DMS 273 treated with DMSO at 0.1 percent for 48 hours (cell line): ENCODE results near the gene CCDC127.

Experiments used
- DNase-seq: peaks from one replicate; lab custom pipeline; 2025; lab: John Stamatoyannopoulos, UW

Gene CCDC127

GRCh38 chr5:157801-158200 lies 60.2 kb downstream of the CCDC127 start:
- DNase-seq: no peak

DNA sequence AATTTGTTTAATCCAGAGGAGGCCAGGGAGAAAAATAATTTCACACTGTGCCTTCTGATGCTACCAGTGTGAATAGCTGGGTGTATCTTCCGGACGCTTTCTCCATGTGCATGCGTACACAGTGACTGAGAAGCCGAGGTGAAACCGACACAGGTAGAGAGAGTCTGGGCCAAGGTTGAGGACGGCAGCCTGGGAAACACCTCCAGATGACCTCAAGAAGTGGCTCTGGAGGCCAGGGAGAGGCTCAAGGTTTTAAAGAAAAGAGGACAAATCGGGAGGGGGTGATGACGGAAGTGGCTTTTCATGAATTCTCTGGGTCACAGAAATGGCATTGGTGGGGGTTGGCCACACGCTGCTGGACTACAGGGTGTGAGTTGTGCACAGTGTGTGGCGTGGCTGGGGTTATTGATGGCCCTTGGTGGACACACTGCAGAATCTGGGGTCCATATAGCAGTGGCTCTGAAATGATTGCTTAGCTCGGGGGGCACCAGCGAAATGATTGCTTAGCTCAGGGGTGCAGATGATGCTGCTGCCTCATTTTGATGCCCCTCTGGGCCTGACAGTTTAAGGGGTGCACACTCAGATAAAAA lies 60.7 kb downstream of the CCDC127 start:
- no peak for DNase-seq

- no peak for DNase-seq
Measured at GRCh38 chr5:156411-157072, 61.4 kb downstream of the CCDC127 start.

GRCh38 chr5:155651-156410 lies 62.1 kb downstream of the CCDC127 start:
- no peak for DNase-seq

GRCh38 chr5:154826-155225 lies 63.1 kb downstream of the CCDC127 start:
- DNase-seq: no peak

- DNase-seq: no peak
Measured at GRCh38 chr5:154236-154635, 63.7 kb downstream of the CCDC127 start.

DNA sequence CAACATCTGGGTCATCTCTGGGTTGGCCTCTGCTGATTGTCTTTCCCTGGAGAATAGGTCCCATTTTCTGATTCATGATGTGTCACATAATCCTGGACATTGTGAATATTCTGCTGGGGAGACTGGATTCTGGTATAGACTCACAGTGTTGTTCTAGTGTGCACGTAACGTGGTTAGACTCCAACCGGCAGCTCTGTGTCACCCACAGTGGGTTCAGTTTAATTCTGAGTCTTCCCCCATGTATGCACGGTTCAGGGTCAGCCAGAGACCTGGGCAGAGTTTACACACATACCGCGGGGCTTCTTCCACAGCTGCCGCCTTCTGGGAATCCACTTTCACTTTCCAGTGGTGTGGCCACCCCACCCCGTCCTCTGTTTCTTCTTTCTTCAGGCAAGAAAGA lies 64.7 kb downstream of the CCDC127 start:
- no peak for DNase-seq

DNA sequence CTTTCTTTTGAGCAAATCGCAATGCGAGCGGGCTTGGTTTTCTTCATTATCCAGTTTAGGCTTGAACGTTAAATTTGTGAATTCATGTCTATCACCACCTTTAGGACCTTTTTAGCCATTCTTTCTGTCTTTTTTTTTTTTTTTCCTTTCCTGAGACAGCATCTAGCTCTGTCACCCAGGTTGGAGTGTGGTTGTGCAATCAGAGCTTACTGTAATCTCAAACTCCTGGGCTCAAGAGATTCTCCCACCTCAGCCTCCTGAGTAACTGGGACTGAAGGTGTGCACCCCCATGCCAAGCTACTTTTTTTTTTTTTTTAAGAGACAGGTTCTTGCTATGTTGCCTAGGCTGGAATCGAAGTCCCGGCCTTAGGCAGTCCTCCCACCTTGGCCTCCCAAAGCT lies 65.9 kb downstream of the CCDC127 start:
- DNase-seq: no peak

GRCh38 chr5:150746-151145 lies 67.2 kb downstream of the CCDC127 start:
- no peak for DNase-seq

GRCh38 chr5:149745-150485 lies 68.0 kb downstream of the CCDC127 start:
- DNase-seq: no peak

- no peak for DNase-seq
Measured at GRCh38 chr5:147751-148150, 70.2 kb downstream of the CCDC127 start.
